ENCODE data around the gene PAGE3. TPM values are rescaled to one million over a fixed set of nuclear protein-coding genes. Genes with fewer than 3 reads are reported as not detected.

PAGE3 gene
- total and polyA plus RNA-seq, 2 of the 8 experiments (the other 6 are each of a cell fraction or from before 2014, with no cell fraction given): not detected

DNA sequence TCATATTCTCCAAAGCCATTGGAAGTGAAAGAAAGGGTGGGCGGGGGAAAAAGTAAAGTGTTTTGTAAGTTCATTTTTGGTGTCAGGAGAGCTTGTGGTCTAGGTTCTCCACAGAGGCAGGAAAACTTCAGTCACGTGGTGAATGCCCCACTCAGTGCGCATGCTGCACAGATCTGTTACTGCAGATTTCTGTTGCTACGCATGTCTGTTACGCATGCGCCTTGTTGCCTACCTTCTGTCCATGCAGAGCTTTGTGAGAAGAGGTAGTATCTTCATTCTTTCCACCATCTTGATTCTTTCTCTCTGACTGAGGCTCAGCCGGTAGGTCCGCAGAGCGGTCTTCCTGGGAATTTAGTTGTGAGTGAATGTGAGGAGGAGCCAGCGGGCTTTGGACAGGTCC, 15.1 kb upstream of the PAGE3 start (continued):
- TF ChIP-seq, protein P1, sequence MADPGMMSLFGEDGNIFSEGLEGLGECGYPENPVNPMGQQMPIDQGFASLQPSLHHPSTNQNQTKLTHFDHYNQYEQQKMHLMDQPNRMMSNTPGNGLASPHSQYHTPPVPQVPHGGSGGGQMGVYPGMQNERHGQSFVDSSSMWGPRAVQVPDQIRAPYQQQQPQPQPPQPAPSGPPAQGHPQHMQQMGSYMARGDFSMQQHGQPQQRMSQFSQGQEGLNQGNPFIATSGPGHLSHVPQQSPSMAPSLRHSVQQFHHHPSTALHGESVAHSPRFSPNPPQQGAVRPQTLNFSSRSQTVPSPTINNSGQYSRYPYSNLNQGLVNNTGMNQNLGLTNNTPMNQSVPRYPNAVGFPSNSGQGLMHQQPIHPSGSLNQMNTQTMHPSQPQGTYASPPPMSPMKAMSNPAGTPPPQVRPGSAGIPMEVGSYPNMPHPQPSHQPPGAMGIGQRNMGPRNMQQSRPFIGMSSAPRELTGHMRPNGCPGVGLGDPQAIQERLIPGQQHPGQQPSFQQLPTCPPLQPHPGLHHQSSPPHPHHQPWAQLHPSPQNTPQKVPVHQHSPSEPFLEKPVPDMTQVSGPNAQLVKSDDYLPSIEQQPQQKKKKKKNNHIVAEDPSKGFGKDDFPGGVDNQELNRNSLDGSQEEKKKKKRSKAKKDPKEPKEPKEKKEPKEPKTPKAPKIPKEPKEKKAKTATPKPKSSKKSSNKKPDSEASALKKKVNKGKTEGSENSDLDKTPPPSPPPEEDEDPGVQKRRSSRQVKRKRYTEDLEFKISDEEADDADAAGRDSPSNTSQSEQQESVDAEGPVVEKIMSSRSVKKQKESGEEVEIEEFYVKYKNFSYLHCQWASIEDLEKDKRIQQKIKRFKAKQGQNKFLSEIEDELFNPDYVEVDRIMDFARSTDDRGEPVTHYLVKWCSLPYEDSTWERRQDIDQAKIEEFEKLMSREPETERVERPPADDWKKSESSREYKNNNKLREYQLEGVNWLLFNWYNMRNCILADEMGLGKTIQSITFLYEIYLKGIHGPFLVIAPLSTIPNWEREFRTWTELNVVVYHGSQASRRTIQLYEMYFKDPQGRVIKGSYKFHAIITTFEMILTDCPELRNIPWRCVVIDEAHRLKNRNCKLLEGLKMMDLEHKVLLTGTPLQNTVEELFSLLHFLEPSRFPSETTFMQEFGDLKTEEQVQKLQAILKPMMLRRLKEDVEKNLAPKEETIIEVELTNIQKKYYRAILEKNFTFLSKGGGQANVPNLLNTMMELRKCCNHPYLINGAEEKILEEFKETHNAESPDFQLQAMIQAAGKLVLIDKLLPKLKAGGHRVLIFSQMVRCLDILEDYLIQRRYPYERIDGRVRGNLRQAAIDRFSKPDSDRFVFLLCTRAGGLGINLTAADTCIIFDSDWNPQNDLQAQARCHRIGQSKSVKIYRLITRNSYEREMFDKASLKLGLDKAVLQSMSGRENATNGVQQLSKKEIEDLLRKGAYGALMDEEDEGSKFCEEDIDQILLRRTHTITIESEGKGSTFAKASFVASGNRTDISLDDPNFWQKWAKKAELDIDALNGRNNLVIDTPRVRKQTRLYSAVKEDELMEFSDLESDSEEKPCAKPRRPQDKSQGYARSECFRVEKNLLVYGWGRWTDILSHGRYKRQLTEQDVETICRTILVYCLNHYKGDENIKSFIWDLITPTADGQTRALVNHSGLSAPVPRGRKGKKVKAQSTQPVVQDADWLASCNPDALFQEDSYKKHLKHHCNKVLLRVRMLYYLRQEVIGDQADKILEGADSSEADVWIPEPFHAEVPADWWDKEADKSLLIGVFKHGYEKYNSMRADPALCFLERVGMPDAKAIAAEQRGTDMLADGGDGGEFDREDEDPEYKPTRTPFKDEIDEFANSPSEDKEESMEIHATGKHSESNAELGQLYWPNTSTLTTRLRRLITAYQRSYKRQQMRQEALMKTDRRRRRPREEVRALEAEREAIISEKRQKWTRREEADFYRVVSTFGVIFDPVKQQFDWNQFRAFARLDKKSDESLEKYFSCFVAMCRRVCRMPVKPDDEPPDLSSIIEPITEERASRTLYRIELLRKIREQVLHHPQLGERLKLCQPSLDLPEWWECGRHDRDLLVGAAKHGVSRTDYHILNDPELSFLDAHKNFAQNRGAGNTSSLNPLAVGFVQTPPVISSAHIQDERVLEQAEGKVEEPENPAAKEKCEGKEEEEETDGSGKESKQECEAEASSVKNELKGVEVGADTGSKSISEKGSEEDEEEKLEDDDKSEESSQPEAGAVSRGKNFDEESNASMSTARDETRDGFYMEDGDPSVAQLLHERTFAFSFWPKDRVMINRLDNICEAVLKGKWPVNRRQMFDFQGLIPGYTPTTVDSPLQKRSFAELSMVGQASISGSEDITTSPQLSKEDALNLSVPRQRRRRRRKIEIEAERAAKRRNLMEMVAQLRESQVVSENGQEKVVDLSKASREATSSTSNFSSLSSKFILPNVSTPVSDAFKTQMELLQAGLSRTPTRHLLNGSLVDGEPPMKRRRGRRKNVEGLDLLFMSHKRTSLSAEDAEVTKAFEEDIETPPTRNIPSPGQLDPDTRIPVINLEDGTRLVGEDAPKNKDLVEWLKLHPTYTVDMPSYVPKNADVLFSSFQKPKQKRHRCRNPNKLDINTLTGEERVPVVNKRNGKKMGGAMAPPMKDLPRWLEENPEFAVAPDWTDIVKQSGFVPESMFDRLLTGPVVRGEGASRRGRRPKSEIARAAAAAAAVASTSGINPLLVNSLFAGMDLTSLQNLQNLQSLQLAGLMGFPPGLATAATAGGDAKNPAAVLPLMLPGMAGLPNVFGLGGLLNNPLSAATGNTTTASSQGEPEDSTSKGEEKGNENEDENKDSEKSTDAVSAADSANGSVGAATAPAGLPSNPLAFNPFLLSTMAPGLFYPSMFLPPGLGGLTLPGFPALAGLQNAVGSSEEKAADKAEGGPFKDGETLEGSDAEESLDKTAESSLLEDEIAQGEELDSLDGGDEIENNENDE (IDR thresholded peaks at IDR 0.05; ENCODE audit: insufficient replicate concordance, low read length): no peak
- TF ChIP-seq EZH2 (IDR thresholded peaks at IDR 0.05; ENCODE audit: low read depth, low read length, severe bottlenecking): no peak
- no peak for TF ChIP-seq TBP (IDR thresholded peaks at IDR 0.05; ENCODE audit: low read depth, low read length)
